Measurements from ENCODE around the gene LCMT1. TPM values are rescaled to one million over a fixed set of nuclear protein-coding genes. Genes with fewer than 3 reads are reported as not detected.
"Not testable (repeated sequence)": the region's sequence is repeated elsewhere in the genome, so short reads cannot be mapped to it uniquely, and the experiment has no call there.

LCMT1 gene
- total RNA-seq, 1 donor from 2014 or later, result 53.4 TPM

DNA sequence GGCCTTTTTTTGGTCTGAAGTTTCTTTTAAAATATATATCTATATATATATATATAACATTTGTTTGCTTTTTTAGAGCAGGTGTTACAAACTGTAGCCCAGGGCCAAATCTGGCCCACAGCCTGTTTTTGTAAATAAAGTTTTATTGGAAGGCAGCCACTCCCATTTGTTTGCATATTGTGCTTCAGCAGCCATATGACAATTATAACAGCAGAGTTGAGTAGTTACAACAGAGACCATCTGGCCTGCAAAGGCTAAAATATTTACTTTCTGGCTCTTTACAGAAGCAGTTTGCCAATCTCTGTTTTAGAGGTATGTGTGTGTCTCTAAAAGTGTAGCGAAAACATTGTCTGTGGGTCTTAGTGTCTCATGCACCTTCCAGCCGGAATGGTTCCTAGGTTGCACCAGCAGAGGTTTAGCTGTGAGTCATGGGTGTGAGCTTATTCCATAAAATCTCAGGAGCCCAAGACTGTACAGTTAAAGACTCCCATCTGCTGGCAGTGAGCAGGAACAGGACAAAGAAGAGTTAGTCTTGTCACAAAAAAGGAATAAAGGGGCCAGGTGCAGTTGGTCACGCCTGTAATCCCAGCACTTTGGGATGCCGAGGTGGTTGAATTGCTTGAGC, 23.8 kb downstream of the LCMT1 start:
- DNase-seq (ENCODE audit: low spot score in 2 of 2), result no peak
- no peak for FAIRE-seq

- FAIRE-seq, result no peak
- no peak for DNase-seq (ENCODE audit: low spot score in 2 of 2)
Observed at GRCh38 chr16:25138130-25138529, 26.6 kb downstream of the LCMT1 start.

- FAIRE-seq, result no peak
- DNase-seq (ENCODE audit: low spot score in 2 of 2), result no peak
Observed at GRCh38 chr16:25140459-25140858, 28.9 kb downstream of the LCMT1 start.

- FAIRE-seq, result no peak
- DNase-seq (ENCODE audit: low spot score in 2 of 2), result no peak
Observed at GRCh38 chr16:25141648-25142047, 30.1 kb downstream of the LCMT1 start.

DNA sequence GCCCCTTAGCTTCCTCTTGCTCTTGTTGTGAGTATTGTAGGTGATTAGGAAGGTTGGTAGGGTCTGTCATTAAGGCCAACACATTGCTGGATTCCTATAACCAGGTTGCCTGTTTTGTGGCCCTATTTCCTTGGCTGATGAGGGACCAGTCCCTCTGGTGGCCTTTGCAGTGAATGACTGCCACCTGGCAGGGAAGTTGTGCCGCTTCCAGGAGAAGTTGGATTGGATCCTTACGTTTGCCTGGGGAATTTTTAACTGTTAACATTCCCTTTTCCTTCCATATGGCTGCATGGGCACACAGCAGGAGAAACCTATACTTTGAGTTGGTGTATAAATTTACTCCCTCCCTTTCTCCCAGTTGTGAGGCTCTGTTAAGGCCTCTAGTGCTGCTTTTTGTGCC, 32.4 kb downstream of the LCMT1 start:
- FAIRE-seq (no peak), DNase-seq (ENCODE audit: low spot score in 2 of 2) (no peak)

DNA sequence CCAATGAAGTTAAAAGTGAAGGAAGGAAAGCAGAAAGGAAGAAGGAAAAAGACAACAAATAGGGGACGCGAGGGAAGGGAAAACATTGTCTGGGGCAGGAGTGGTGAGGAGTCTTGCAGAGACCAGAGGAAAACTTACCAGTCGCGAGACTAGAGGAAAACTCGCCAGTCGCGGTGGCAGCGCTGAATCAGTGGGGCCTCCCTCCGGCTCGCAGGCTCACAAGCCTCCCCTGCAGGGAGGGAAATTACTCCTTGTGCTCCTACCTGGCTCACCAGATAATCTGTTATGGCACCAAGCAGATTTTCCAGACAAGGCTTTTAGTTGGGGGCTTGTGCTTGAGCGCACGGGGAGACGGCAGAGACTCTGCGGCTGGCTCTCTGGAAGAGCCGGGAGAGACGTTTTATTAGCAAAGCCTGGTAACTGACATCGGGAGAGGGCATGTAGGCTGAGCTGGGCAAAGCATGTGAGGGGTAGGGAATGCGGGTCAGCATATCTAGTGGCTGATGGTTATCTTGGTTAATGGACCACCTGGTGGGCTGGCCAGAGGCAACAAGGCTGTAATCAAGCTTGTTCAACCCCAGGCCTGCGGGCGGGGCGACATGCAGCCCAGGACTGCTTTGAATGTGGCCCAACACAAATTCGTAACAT, 37.1 kb downstream of the LCMT1 start:
- FAIRE-seq (no peak), DNase-seq (ENCODE audit: low spot score in 2 of 2) (no peak)

DNA sequence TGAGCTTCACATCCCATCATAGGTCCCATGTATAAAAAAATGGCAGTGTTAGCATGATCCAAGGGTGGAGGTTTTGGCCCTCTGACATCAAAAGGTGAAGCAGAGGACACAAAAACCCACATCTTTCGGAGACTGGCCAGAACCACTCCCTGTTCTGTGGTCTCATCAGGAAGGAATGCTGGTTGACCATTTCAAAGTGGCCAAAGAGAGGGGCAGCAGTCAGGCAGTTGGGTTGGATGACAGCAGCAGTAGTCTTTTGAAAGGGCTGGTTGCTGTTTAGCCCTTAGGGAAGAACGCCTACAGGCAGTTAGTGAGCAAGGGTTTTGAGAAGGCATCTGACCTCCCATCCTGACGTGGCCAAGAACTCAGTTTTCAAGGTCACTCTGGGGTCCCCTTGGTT, 40.5 kb downstream of the LCMT1 start:
- no peak for FAIRE-seq
- DNase-seq (ENCODE audit: low spot score in 2 of 2), result no peak

- DNase-seq (ENCODE audit: low spot score in 2 of 2), result no peak
- FAIRE-seq, result no peak
Observed at GRCh38 chr16:25155553-25156460, 44.3 kb downstream of the LCMT1 start.

- FAIRE-seq (no peak), DNase-seq (ENCODE audit: low spot score in 2 of 2) (no peak)
Observed at GRCh38 chr16:25157271-25157875, 45.8 kb downstream of the LCMT1 start.

- DNase-seq (ENCODE audit: low spot score in 2 of 2) (no peak), FAIRE-seq (no peak)
Observed at GRCh38 chr16:25158401-25158800, 46.9 kb downstream of the LCMT1 start.

DNA sequence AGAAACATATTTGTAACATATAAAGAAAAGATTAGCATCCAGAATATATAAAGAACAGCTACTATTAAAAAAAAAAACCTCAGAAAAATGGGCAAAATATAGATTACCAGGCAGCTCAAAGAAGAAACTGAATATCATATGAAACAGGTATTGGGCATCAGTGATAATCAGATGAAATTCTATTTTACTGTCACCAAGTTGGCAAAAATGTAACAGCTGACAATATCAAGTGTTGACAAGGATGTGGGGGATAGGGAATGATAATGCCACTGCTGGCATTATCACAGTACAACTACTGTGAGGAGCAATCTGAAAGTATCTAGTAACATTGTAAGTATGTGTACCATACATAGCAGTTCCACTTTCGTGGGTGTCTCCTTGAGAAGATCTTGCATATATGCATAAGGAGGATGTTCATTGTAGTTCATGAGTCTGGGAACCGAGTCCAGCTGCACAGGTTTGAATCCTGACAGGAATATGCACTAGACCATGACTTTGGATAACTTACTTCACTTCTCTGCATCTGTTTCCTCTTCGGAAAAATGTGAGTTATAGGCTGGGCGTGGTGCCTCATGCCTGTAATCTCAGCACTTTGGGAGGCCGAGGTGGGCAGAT, 50.3 kb downstream of the LCMT1 start:
- DNase-seq (ENCODE audit: low spot score in 2 of 2) (no peak), FAIRE-seq (no peak)

GRCh38 chr16:25163683-25164082, 52.1 kb downstream of the LCMT1 start:
- DNase-seq (ENCODE audit: low spot score in 2 of 2) (no peak), FAIRE-seq (no peak)

DNA sequence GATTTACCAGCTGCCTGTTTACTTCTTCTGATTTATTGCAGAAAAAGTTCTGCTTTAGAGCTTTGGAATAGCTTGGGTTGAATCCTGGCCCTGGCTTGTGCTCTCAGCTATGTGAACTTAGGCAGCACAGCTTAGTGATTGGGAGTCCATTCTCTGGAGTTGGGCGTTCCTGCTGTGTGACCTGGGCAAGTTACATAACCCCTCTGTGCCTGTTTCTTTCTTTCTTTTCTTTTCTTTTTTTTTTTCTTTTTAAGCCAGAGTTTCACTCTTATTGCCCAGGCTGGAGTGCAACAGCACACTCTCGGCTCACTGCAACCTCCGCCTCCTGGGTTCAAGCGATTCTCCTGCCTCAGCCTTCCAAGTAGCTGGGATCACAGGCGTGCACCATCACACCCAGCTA, 53.7 kb downstream of the LCMT1 start:
- FAIRE-seq (no peak), DNase-seq (ENCODE audit: low spot score in 2 of 2) (no peak)

- DNase-seq (ENCODE audit: low spot score in 2 of 2); FAIRE-seq: not testable (repeated sequence)
Observed at GRCh38 chr16:25167920-25168319, 56.4 kb downstream of the LCMT1 start.

DNA sequence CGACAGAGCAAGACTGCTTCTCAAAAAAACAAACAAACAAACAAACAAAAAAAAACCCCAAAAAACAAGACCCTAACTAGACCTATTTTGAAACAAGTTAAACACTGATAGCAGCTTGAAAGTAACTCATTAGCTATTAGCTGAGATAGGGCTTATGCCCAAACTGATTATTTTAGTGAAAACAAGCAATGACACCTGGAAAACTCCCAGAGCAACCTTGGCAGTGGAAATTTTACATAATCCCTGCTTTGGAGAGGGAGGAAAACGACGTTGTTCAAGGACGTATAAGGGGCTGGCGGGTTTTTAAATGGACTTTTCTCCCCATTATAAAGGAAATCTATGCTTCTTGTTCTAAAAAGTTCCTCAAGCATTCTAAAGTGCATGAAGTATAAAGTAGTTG, 59.8 kb downstream of the LCMT1 start:
- FAIRE-seq (no peak), DNase-seq (ENCODE audit: low spot score in 2 of 2) (no peak)

DNA sequence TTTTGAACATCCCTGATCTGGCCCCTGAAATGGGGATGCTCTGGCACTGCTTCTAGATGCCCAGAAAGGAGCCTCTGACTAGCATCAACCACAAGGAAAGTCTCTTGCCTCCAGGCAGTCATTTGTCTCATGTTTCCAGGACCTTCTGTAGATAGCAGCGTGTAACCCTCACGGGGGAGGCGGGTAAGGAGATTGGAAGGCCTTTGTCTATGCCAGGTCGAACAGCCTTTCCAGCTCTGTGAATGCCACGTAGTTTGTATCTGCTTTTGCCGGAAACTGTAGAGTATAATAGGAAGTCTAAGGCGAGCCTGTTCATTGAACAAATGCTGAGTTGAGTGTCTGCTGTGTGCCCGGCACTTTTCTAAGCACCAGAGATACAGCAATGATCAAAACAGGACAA, 61.3 kb downstream of the LCMT1 start:
- FAIRE-seq (no peak), DNase-seq (ENCODE audit: low spot score in 2 of 2) (no peak)

DNA sequence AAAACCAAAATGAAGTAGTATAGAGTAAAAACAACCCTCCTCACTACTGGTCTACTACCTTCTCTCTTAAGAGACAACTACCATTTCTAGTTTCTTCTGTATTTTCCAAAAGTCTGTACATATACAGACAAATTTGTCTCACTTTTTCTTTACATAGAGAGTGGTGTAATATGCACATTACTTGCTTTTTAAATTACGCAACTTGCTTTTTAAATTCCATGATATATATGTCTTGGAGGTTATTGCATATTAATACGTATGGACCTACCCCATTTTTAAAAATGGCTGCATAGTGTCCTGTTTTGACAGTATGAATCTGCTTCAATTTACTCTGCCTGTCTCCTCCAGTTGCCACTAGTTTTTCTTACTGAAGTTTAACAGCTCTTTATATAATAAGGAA, 62.7 kb downstream of the LCMT1 start:
- no peak for FAIRE-seq

GRCh38 chr16:25176136-25176535, 64.6 kb downstream of the LCMT1 start:
- FAIRE-seq (no peak), DNase-seq (ENCODE audit: low spot score in 2 of 2) (no peak)

More for the DNA sequence above, 62.7 kb downstream of the LCMT1 start:
- no peak for DNase-seq (ENCODE audit: low spot score in 2 of 2)

DNA sequence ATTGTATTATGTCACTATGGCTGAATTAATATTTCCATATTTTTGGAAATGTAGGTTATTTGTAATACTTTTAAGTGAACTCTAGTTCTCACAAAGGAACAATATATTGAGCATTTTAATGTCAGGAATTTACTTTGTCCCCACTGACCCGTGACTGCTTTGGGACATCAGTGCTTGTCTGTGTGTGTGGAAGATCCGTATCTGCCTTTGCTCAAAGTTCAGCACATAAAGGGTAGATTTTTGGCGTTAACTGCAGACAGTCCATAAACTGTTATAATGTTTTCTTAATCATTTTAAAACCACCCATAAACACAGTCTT, 65.9 kb downstream of the LCMT1 start:
- FAIRE-seq, result no peak
- DNase-seq (ENCODE audit: low spot score in 2 of 2), result no peak

- no peak for FAIRE-seq
Observed at GRCh38 chr16:25177831-25178688, 66.5 kb downstream of the LCMT1 start.

More at GRCh38 chr16:25177831-25178688, 66.5 kb downstream of the LCMT1 start:
- DNase-seq (ENCODE audit: low spot score in 2 of 2), result no peak

Measured in frontal cortex (tissue), 4 donors.